UCSD-AML1 (cell line): ENCODE data around the gene PAPPA.

Source experiments
- DNase-seq: peaks from one replicate; lab custom pipeline; 2025; ENCODE audit not compliant: unreplicated experiment; lab: John Stamatoyannopoulos, UW

Gene PAPPA, protein sequence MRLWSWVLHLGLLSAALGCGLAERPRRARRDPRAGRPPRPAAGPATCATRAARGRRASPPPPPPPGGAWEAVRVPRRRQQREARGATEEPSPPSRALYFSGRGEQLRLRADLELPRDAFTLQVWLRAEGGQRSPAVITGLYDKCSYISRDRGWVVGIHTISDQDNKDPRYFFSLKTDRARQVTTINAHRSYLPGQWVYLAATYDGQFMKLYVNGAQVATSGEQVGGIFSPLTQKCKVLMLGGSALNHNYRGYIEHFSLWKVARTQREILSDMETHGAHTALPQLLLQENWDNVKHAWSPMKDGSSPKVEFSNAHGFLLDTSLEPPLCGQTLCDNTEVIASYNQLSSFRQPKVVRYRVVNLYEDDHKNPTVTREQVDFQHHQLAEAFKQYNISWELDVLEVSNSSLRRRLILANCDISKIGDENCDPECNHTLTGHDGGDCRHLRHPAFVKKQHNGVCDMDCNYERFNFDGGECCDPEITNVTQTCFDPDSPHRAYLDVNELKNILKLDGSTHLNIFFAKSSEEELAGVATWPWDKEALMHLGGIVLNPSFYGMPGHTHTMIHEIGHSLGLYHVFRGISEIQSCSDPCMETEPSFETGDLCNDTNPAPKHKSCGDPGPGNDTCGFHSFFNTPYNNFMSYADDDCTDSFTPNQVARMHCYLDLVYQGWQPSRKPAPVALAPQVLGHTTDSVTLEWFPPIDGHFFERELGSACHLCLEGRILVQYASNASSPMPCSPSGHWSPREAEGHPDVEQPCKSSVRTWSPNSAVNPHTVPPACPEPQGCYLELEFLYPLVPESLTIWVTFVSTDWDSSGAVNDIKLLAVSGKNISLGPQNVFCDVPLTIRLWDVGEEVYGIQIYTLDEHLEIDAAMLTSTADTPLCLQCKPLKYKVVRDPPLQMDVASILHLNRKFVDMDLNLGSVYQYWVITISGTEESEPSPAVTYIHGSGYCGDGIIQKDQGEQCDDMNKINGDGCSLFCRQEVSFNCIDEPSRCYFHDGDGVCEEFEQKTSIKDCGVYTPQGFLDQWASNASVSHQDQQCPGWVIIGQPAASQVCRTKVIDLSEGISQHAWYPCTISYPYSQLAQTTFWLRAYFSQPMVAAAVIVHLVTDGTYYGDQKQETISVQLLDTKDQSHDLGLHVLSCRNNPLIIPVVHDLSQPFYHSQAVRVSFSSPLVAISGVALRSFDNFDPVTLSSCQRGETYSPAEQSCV (N-terminal part only)

DNA sequence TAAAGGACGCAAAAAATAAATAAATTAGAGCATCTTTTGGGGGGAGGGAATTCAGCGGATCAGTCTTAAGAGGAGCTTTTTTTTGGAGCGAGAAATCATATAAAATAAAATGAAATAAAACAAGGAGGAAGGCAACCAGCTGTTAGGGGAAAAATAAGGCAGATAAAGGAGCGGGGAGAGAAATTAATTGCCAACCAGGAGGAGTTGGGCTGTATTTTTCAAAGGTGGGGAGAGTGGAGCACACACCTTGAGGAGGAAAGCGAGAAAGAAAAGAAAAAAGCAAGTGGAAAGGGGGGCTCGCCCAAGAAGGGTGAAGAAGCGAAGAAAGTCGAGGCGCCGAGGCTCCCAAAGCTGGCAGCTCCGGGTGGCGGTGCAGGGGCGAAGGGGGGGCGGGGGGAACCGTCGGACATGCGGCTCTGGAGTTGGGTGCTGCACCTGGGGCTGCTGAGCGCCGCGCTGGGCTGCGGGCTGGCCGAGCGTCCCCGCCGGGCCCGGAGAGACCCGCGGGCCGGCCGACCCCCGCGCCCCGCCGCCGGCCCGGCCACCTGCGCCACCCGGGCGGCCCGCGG, at the start of gene PAPPA:
TSS of gene PAPPA (plus strand) at position 27 of the 569 bp plus-strand sequence. CDS start at position 409, 382 bp downstream.
- no peak for DNase-seq

- DNase-seq = no peak
Observed at GRCh38 chr9:116103976-116104820, 49.4 kb upstream of the PAPPA start.

DNA sequence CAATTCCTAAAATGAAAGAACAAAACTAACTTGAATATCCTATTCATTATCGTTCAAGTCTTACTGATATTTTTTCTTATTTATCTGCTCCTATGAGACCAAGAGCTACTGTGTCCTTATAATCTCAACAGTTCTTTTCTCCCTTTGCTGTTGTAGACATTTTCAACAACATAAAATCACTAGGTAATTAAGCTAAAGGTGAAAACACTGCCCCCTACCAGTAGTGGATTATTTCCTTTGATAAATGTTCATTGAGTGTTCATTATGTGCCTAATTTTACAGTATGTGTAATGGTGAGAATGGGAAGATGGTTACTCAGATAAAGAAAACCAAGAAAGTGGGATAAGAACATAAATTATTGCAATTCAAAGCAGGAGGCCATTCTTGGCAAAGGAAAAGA, 41.4 kb upstream of the PAPPA start:
- no peak for DNase-seq

GRCh38 chr9:116115761-116116353, 37.7 kb upstream of the PAPPA start:
- no peak for DNase-seq

- DNase-seq = no peak
Observed at GRCh38 chr9:116116393-116116792, 37.2 kb upstream of the PAPPA start.

- no peak for DNase-seq
Observed at GRCh38 chr9:116123171-116123570, 30.4 kb upstream of the PAPPA start.

DNA sequence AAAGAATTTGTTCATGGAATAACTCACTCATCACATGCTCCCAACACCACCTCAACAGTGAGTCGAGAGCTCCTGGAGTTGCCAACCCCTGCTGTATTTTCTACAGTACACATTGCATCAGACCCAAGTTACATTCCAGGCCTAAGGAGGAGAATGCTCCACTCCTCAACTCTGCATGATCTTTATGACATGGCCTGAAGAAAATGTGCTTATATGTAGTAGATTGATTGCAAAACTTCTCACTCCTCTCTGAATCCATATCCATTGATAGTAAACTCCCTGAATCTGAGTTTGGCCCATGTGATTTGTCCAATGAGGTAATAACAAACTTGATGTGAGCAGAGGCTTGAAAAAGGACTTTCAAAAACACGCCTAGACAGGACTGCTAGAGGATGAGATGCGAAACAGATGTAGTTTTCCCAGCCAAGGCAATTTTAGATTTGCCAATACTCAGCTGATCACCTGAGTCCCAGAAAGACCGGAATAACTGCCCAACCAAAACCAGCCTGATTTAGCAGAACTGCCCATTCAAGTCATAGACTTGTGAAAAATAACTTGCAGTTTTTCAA, 29.0 kb upstream of the PAPPA start:
- DNase-seq = no peak

- DNase-seq = no peak
Observed at GRCh38 chr9:116133163-116133562, 20.4 kb upstream of the PAPPA start.

DNA sequence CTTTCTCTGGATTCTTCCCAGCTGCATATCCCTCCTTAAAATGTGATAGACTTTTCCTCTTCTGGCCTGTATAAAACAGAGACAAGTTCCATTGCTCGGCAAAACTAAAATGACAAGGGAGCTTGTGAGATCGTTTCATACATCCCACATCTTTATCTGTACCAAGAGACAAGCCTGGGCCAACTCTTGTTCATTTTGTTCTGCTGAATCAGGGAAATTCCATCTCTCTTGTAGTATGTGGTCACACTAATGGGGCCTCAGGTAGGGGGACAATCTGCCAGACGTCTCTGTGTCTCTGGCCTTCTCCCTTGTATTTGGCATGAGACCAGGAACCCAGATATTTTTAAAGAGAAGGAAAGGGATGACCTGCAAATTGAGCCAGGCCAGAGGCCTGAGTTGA, 18.6 kb upstream of the PAPPA start:
- DNase-seq = no peak

DNA sequence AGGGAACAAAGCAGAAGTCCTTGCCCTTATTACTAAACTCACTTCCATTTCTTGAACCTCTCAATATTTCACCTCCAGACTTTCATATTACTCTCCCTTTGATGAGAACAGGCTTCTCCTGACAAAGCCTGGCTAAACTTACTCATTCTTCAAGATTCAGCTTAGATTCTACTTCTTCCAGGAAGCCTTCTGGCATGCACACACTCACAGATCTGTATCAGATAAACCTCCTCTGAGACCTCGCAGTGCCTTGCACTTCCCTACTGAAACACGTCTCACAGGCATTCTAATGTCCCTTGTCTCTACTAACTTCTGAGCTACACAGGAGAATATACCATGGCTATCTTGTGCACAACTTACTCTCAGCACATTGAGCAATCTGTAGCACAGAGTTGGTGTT, 16.6 kb upstream of the PAPPA start:
- no peak for DNase-seq

DNA sequence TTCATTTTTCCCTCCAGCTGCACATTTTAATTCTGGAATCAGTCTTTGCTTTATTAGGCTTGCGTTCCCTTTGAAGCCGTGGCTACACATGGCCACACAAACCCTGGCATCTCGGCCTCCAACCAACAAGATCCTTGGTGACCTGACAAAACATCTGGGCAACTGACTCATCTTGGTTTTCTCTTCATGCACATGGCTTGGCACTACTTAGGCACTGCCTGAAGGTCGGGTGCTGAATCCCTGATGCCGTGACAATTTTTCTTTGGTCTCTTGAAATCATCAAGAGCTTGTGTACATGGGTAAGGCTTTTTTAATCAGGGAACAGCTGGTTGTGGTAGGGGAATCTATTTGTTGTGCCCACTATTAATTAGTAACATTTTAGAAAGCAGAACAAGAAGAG, 16.0 kb upstream of the PAPPA start:
- no peak for DNase-seq

DNA sequence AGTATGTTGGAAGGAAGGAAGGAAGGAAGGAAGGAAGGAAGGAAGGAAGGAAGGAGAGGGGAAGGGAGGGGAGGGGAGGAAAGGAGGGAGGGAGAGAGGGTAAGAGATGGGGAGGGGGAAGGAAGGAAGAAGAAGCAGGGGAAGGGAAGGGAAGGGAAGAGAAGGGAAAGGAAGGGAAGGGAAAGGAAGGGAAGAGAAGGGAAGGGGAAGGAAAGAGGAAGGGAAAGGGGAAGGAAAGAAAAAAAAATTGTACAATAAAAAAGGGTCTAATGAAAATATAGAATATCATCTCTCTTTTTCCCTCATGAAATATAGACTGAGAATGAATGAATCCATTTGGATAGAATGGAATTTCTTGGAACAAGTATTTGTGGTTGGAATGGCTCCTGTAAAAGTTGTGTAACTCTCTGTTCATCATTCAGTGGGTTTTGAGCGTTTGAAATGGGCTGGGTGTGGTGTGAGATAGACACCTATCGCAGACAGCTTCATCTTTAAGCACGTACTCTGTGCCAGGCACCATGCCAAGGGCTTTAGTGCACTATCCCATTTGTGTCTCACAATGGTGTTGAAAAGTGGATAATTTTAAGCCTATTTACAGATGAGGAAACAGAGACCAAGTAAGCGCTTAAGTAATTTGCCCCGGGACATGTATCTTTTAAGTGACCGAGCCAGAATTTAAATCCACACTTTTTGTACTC, 11.6 kb upstream of the PAPPA start:
- no peak for DNase-seq

DNA sequence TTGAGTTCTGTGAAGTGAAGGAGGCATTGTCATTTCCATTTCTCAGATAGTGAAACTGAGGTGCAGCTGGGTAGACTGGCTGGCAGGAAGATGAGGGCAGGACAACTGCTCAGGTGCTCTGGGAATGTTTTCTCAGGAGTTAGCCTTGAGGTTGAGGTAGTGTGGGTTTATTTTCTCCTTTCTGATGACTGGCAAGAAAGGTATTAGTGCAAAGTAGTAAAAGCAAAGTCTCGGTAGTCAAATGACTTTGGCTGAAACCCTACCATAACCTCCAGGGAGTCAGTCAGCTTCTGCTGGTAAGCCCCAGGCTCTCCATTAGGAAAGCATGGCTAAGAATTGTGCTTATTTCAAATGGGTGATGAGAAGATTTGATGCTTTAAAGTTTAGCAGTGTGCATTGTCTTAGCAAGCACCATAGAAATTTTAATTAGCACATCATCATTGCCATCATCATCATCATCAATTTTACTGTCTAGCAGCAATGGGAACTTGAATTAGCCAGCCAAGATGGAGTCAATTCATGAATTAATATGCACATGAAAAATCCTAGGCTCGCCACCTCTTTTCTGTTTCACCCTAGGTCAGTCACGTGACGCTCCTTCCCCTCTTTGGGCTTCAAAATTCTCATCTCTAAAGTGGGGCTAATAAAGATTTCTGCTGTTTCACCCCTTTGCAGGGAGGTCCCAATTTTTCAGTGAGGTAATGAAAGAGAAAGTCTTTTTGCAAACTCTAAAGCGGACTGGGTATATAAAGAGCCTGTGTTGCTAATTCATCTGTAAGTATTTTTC, 10.7 kb upstream of the PAPPA start:
- no peak for DNase-seq

GRCh38 chr9:116144038-116144437, 9.6 kb upstream of the PAPPA start:
- no peak for DNase-seq

- DNase-seq = no peak
Observed at GRCh38 chr9:116144555-116144954, 9.0 kb upstream of the PAPPA start.

DNA sequence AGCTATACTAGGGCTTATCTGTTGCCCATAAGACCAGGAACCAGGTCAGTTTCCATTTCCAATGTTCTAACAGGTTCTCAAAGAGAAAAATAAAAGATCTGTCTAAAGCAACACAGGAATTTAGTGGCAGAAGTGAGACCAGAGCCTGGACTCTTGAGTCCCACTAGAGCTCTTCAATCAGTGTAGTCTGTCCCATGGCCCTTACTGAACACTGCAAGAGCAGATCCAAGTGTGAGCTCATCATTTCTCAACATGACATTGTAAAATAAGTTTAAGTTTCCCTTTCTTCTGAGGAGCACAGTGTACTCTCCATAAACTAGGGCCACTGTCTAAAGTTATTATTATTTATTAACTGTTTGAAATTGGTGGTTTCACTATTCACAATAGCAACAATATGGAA, 8.6 kb upstream of the PAPPA start:
- DNase-seq = no peak

- no peak for DNase-seq
Observed at GRCh38 chr9:116147821-116148220, 5.8 kb upstream of the PAPPA start.

DNA sequence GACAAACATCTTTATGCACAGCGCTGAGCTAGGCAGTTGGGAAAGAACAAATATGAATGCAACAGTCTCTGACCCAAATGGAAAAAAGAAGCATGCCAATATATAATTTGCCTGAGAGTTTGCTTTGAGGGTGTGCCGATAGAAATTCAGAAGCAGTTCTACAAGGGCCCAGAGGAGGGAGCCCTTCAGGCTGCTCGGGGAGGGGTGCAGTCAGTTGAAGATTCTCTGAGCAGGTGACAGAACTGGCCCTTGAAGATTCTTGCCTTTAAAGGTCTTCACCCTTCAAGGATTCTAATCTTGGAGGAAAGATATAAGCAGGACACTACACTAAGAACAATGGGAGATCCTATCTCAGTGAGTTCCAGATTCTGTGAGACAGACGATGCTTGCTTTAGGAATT, 3.7 kb upstream of the PAPPA start:
- no peak for DNase-seq
